Neuron (in vitro differentiated cells): ENCODE results near the gene CSH1.
"Not testable (repeated sequence)": the region's sequence is repeated elsewhere in the genome, so short reads cannot be mapped to it uniquely, and the experiment has no call there.

Experiments used
- H2AFZ ChIP-seq: one replicate; pipeline ENCODE4 v1.6.1; 2013; ENCODE audit warnings: low read depth, mild to moderate bottlenecking, inconsistent platforms, low read length, moderate library complexity
- H3K27me3 ChIP-seq: one replicate; pipeline ENCODE4 v1.6.1; 2013; ENCODE audit warnings: low read length; ENCODE audit not compliant: insufficient read depth
- H3K36me3 ChIP-seq: one replicate; pipeline ENCODE4 v1.6.1; 2013; ENCODE audit warnings: low read length; ENCODE audit not compliant: insufficient read depth
- H3K4me1 ChIP-seq: one replicate; pipeline ENCODE4 v1.6.1; 2013; ENCODE audit warnings: low read length; ENCODE audit not compliant: insufficient read depth
- H3K4me3 ChIP-seq: 2 replicates; pipeline ENCODE4 v1.5.1; 2013; ENCODE audit warnings: mild to moderate bottlenecking, low read length, moderate library complexity
- H3K9me3 ChIP-seq: one replicate; pipeline ENCODE4 v1.6.1; 2013; ENCODE audit warnings: low read length

Gene CSH1

GRCh38 chr17:63881337-63881736 is 15.0 kb downstream of the CSH1 start:
- not testable (repeated sequence) for H2AFZ ChIP-seq, H3K4me3 ChIP-seq, H3K36me3 ChIP-seq, H3K27me3 ChIP-seq, H3K4me1 ChIP-seq, H3K9me3 ChIP-seq

GRCh38 chr17:63880706-63881105 is 15.7 kb downstream of the CSH1 start:
- Histone ChIP-seq H2AFZ (no peak overlapping the region), H3K27me3 (no peaks in the 10 kb centered on the region), H3K4me1 (no peaks in the 10 kb centered on the region), H3K9me3 (no peaks in the 10 kb centered on the region), H3K36me3 (no peaks in the 10 kb centered on the region), H3K4me3 (no peak overlapping the region)

- not testable (repeated sequence) for H3K27me3 ChIP-seq, H2AFZ ChIP-seq, H3K9me3 ChIP-seq, H3K36me3 ChIP-seq, H3K4me1 ChIP-seq, H3K4me3 ChIP-seq
Measured at GRCh38 chr17:63878413-63878812, 18.0 kb downstream of the CSH1 start.

- H3K36me3 ChIP-seq, H3K27me3 ChIP-seq, H2AFZ ChIP-seq, H3K4me1 ChIP-seq, H3K4me3 ChIP-seq, H3K9me3 ChIP-seq: not testable (repeated sequence)
Measured at GRCh38 chr17:63874693-63875092, 21.7 kb downstream of the CSH1 start.

GRCh38 chr17:63874061-63874626 is 22.2 kb downstream of the CSH1 start:
- not testable (repeated sequence) for H2AFZ ChIP-seq, H3K36me3 ChIP-seq, H3K4me1 ChIP-seq, H3K9me3 ChIP-seq, H3K4me3 ChIP-seq, H3K27me3 ChIP-seq

GRCh38 chr17:63873577-63873976 is 22.8 kb downstream of the CSH1 start, which contains the start of gene CSH2:
CSH2 (minus strand) TSS chr17:63873677; CDS start chr17:63873614, 63 bp downstream.
- not testable (repeated sequence) for H3K27me3 ChIP-seq, H3K4me3 ChIP-seq, H3K4me1 ChIP-seq, H2AFZ ChIP-seq, H3K36me3 ChIP-seq, H3K9me3 ChIP-seq

GRCh38 chr17:63871646-63872365 is 24.6 kb downstream of the CSH1 start:
- not testable (repeated sequence) for H3K36me3 ChIP-seq, H2AFZ ChIP-seq, H3K4me3 ChIP-seq, H3K27me3 ChIP-seq, H3K9me3 ChIP-seq, H3K4me1 ChIP-seq

- H3K9me3 ChIP-seq, result not testable (repeated sequence)
Measured at GRCh38 chr17:63870292-63870665, 26.1 kb downstream of the CSH1 start.

GRCh38 chr17:63869491-63870291 is 26.7 kb downstream of the CSH1 start:
- not testable (repeated sequence) for H3K4me1 ChIP-seq, H3K9me3 ChIP-seq, H3K36me3 ChIP-seq, H3K4me3 ChIP-seq, H3K27me3 ChIP-seq, H2AFZ ChIP-seq

More at GRCh38 chr17:63870292-63870665, 26.1 kb downstream of the CSH1 start:
- not testable (repeated sequence) for H3K27me3 ChIP-seq, H3K4me1 ChIP-seq, H3K36me3 ChIP-seq, H2AFZ ChIP-seq, H3K4me3 ChIP-seq

- not testable (repeated sequence) for H3K4me1 ChIP-seq, H3K36me3 ChIP-seq, H2AFZ ChIP-seq, H3K4me3 ChIP-seq, H3K9me3 ChIP-seq, H3K27me3 ChIP-seq
Measured at GRCh38 chr17:63866625-63867024, 29.7 kb downstream of the CSH1 start.

- Histone ChIP-seq H3K4me3 (no peak overlapping the region), H2AFZ (no peak overlapping the region), H3K27me3 (no peaks in the 10 kb centered on the region), H3K4me1 (no peaks in the 10 kb centered on the region), H3K9me3 (no peaks in the 10 kb centered on the region), H3K36me3 (no peaks in the 10 kb centered on the region)
Measured at GRCh38 chr17:63859257-63859656, 37.1 kb downstream of the CSH1 start.

- H2AFZ ChIP-seq, H3K36me3 ChIP-seq, H3K4me1 ChIP-seq, H3K9me3 ChIP-seq, H3K27me3 ChIP-seq, H3K4me3 ChIP-seq: not testable (repeated sequence)
Measured at GRCh38 chr17:63856425-63856824, 39.9 kb downstream of the CSH1 start.

- Histone ChIP-seq H3K27me3 (peaks cover 4% of the 10 kb centered on the region), H3K4me3 (no peak overlapping the region), H2AFZ (no peak overlapping the region), H3K9me3 (no peaks in the 10 kb centered on the region), H3K4me1 (no peaks in the 10 kb centered on the region), H3K36me3 (no peaks in the 10 kb centered on the region)
Measured at GRCh38 chr17:63855185-63855584, 41.2 kb downstream of the CSH1 start.
